K562 (cell line): ENCODE measurements around the gene SAMD10. TPM values are rescaled to one million over a fixed set of nuclear protein-coding genes. Genes with fewer than 3 reads are reported as not detected.

Experiments
- BRF1 ChIP-seq: IDR thresholded peaks from 3 replicates; pipeline ENCODE4 v1.6.1; 2011; ENCODE audit warnings: borderline replicate concordance, mild to moderate bottlenecking; ENCODE audit not compliant: insufficient read length; ENCODE audit errors: extremely low read depth
- CEBPG ChIP-seq, 3 experiments: fragments of 200-800 bp in 1 of 3; sonication (Bioruptor generic) in 1 of 3; sonication (generic) in 1 of 3; formaldehyde crosslinking in 1 of 3; IDR thresholded peaks in 2 of 3; conservative IDR thresholded peaks in 1 of 3; 2 replicates each; pipeline versions ENCODE4 v1.6.1 to v1.8.0; 2016 to 2022; ENCODE audit warnings: missing compliant biosample characterization in 2 of 3, missing genetic modification characterization in 2 of 3, mild to moderate bottlenecking in 1 of 3, missing genetic modification reagents in 1 of 3
- CHD7 ChIP-seq: fragments of 200-600 bp; sonication (generic); IDR thresholded peaks from one replicate; pipeline ENCODE4 v1.6.1; 2012; ENCODE audit warnings: mild to moderate bottlenecking, low read depth, low read length, inconsistent platforms
- FOXJ2 ChIP-seq: fragments of 200-800 bp; sonication (Bioruptor generic); IDR thresholded peaks from 2 replicates; pipeline ENCODE4 v1.6.1; 2016; ENCODE audit warnings: missing genetic modification characterization, missing compliant biosample characterization
- HNRNPK ChIP-seq: fragments of 200-400 bp; formaldehyde crosslinking; IDR thresholded peaks from one replicate; pipeline ENCODE4 v1.6.1; 2018; ENCODE audit warnings: mild to moderate bottlenecking, low read depth, low read length; ENCODE audit not compliant: poor library complexity, severe bottlenecking
- POLR2B ChIP-seq: fragments of 450-650 bp; IDR thresholded peaks from 2 replicates; pipeline ENCODE4 v1.6.1; 2018; ENCODE audit warnings: low read depth; ENCODE audit not compliant: partially characterized antibody
- TBL1XR1 ChIP-seq, 2 experiments: IDR thresholded peaks; 2 replicates each; pipeline ENCODE4 v1.6.1; 2012; ENCODE audit warnings: improper control_type of control experiment in 2 of 2, low read length in 2 of 2, mild to moderate bottlenecking in 1 of 2
- ZFX ChIP-seq: sonication (generic); formaldehyde crosslinking; IDR thresholded peaks from 2 replicates; pipeline ENCODE4 v1.8.0; 2022; ENCODE audit warnings: mild to moderate bottlenecking, missing genetic modification reagents, moderate library complexity
- ZKSCAN3 ChIP-seq: fragments of 250-450 bp; sonication (Bioruptor Pico); IDR thresholded peaks from 2 replicates; pipeline ENCODE4 v1.4.0; 2020
- polyA plus RNA-seq, 8 experiments: library from polyadenylated mRNA; depleted of rRNA in 4 of 8; stranded (reverse) in 5 of 8; unstranded in 3 of 8; fragments of >200 nt; fragmentation: Nextera tagmentation in 2 of 8; fragmentation: Illumina TruSeq in 1 of 8; extraction: Ambion mirVana in 2 of 8; extraction: Trizol in 1 of 8; gene quantifications; 2 replicates each; pipeline versions ENCODE4 v1.2.1 to v1.2.3, GENCODE V29; 2011 to 2014; ENCODE audit warnings: inconsistent platforms in 1 of 8, missing spikeins in 1 of 8
- total RNA-seq, 7 experiments: library from RNA; depleted of rRNA in 6 of 7; stranded (reverse); fragments of >200 nt in 6 of 7; fragmentation: Illumina TruSeq in 2 of 7; extraction: Trizol in 2 of 7; gene quantifications; 2 replicates each; pipeline versions ENCODE4 v1.2.1 to v1.2.3, GENCODE V29; 2011 to 2021; ENCODE audit warnings: low replicate concordance in 1 of 7
- TF ChIP-seq, protein P1 (sequence below): sonication (generic); formaldehyde crosslinking; IDR thresholded peaks from 2 replicates; pipeline ENCODE4 v1.8.0; 2022; ENCODE audit warnings: mild to moderate bottlenecking, missing genetic modification reagents

The SAMD10 gene
- total and polyA plus RNA-seq, 9 of the 15 experiments (the other 6 are each of a cell fraction or from before 2014, with no cell fraction given), result 0.37 to 15.2 (median 4.8) TPM

- TF ChIP-seq CHD7 (no peak), ZKSCAN3 (CRISPR knock-in tag) (no peak), BRF1 (no peak), POLR2B (peak; percentile 51), HNRNPK (no peak), FOXJ2 (tag) (no peak), TBL1XR1 (IDR thresholded peaks at IDR 0.05; ENCODE audit: low read length in 2 of 2) (no peak), ZFX (CRISPR knock-in tag) (no peak), CEBPG (CRISPR knock-in tag; IDR thresholded peaks at IDR 0.05) (no peak), CEBPG (tag; conservative IDR thresholded peaks at IDR 0.05 in 1 of 2, IDR thresholded peaks at IDR 0.05 in 1 of 2) (no peak)
- TF ChIP-seq, protein P1, sequence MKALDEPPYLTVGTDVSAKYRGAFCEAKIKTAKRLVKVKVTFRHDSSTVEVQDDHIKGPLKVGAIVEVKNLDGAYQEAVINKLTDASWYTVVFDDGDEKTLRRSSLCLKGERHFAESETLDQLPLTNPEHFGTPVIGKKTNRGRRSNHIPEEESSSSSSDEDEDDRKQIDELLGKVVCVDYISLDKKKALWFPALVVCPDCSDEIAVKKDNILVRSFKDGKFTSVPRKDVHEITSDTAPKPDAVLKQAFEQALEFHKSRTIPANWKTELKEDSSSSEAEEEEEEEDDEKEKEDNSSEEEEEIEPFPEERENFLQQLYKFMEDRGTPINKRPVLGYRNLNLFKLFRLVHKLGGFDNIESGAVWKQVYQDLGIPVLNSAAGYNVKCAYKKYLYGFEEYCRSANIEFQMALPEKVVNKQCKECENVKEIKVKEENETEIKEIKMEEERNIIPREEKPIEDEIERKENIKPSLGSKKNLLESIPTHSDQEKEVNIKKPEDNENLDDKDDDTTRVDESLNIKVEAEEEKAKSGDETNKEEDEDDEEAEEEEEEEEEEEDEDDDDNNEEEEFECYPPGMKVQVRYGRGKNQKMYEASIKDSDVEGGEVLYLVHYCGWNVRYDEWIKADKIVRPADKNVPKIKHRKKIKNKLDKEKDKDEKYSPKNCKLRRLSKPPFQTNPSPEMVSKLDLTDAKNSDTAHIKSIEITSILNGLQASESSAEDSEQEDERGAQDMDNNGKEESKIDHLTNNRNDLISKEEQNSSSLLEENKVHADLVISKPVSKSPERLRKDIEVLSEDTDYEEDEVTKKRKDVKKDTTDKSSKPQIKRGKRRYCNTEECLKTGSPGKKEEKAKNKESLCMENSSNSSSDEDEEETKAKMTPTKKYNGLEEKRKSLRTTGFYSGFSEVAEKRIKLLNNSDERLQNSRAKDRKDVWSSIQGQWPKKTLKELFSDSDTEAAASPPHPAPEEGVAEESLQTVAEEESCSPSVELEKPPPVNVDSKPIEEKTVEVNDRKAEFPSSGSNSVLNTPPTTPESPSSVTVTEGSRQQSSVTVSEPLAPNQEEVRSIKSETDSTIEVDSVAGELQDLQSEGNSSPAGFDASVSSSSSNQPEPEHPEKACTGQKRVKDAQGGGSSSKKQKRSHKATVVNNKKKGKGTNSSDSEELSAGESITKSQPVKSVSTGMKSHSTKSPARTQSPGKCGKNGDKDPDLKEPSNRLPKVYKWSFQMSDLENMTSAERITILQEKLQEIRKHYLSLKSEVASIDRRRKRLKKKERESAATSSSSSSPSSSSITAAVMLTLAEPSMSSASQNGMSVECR (CRISPR knock-in tag), result peak; percentile 59; the same call in 1 of the 2 replicates
Measured at GRCh38 chr20:63941282-63942081, 38.0 kb downstream of the SAMD10 start (continued).
